Measurements from ENCODE around the gene CLEC18B.
"Not testable (repeated sequence)": the region's sequence is repeated elsewhere in the genome, so short reads cannot be mapped to it uniquely, and the experiment has no call there.

CLEC18B gene

DNA sequence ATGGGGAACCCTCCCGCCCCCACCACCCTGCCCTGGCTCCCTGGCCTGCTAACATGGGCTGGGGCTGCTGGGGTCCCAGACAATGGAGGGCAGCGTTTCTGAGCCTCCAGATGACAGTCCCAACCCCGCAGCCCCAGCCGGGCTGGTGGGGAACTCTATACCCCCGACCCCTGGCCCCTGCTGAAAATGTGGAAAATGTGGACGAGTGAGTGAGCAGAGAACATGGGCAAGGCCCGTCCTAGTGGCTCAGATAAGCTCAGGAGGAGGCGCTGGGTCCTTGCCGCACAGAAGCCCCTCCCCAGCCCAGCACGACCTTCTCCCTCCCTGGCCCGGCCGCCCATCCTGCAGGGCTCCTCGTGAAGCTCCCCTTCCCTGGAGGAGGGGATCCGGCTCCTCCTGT is 1.5 kb downstream of the CLEC18B start:
- not testable (repeated sequence) for H3K4me3 Mint-ChIP-seq, H3K27ac Mint-ChIP-seq

DNA sequence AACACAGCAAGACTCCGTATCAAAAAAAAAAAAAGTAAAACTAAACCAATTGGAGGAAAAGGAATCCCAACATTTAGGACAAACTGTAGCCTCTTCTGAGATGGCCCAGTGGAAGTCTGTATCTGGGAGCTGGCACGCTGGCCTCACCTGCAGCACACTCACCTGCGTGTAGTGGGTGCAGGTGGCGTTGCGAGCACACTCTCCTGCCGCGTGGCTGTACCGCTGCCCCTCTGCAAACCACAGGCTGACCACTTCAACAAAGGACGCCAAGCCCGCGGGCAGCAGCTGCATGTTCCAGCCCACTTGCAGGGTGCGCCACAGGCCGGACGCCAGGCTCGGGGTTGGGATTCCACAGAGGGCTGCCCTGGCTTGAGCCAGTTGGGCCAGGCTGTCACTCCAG is 3.4 kb downstream of the CLEC18B start:
- not testable (repeated sequence) for H3K9me3 Mint-ChIP-seq, H3K36me3 Mint-ChIP-seq, H3K27me3 Mint-ChIP-seq, H3K4me1 Mint-ChIP-seq, H3K27ac Mint-ChIP-seq, H3K4me3 Mint-ChIP-seq

More for the DNA sequence above, 1.5 kb downstream of the CLEC18B start:
- H3K4me1 Mint-ChIP-seq, H3K27me3 Mint-ChIP-seq, H3K36me3 Mint-ChIP-seq, H3K9me3 Mint-ChIP-seq: not testable (repeated sequence)

DNA sequence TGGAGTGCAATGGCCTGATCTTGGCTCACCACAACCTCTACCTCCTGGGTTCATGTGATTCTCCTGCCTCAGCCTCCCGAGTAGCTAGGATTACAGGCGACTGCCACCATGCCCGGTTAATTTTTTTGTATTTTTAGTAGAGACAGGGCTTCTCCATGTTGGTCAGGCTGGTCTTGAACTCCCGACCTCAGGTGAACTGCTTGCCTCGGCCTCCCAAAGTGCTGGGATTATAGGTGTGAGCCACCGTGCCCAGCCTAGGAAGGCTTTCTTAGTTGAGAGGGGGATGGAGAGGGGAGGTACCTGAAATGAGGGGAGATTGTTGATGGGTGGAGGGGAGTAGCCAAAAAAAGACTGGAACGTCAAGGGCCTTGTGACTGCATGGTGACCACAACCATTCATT is 7.4 kb downstream of the CLEC18B start:
- not testable (repeated sequence) for H3K27me3 Mint-ChIP-seq, H3K4me3 Mint-ChIP-seq, H3K27ac Mint-ChIP-seq, H3K4me1 Mint-ChIP-seq, H3K9me3 Mint-ChIP-seq, H3K36me3 Mint-ChIP-seq

DNA sequence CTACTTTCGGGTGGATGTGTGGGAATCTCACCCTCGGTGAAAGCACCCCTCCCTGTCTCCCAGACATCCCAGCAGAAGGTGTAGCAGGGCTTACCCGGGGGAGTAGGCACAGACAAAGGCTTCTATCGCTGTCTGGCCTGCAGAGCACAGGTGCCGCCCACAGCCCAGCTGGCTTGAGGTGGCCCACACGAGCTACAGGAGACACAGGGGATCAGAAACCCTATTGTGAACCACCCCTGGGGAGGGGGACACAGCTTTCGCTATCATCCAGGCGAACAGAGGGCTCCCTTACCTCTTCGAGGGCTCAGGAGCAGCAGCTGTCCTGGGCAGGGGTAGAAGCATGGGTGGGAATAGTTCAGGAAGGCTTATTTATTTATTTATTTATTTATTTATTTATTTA is 7.8 kb downstream of the CLEC18B start:
- H3K4me1 Mint-ChIP-seq, H3K4me3 Mint-ChIP-seq: not testable (repeated sequence)

DNA sequence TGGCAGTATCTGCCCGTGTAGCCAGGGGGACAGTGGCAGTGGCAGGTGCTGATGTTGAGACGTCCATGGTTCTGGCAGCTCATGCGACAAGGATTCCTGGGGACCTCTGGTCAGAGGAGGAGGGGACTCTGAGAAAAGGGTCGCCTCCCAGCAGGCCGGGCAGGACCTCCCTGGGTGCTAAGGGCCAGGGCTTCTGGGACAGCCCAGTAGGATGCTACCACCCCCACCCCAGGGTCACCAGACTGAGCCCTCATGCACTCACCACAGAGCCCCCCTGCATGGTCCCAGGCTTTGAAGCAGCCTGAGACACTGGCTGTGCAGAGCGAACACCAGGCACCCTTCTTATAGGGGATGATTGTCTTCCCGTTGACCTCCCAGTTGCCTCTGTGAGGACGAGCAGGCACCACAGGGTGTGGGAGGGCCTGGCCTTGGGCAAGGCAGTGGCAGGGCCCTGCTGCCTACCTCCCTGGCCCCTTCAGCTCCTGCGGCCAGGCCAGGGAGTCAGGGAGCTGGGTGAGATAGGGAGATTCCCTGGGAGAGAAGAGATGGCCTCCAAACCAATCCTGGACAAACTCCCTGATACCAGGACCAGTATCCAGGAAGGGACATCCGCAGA is 8.4 kb downstream of the CLEC18B start:
- H3K27me3 Mint-ChIP-seq, H3K27ac Mint-ChIP-seq, H3K36me3 Mint-ChIP-seq, H3K4me1 Mint-ChIP-seq, H3K9me3 Mint-ChIP-seq, H3K4me3 Mint-ChIP-seq: not testable (repeated sequence)

More for the DNA sequence above, 7.8 kb downstream of the CLEC18B start:
- not testable (repeated sequence) for H3K27me3 Mint-ChIP-seq, H3K9me3 Mint-ChIP-seq, H3K36me3 Mint-ChIP-seq, H3K27ac Mint-ChIP-seq

DNA sequence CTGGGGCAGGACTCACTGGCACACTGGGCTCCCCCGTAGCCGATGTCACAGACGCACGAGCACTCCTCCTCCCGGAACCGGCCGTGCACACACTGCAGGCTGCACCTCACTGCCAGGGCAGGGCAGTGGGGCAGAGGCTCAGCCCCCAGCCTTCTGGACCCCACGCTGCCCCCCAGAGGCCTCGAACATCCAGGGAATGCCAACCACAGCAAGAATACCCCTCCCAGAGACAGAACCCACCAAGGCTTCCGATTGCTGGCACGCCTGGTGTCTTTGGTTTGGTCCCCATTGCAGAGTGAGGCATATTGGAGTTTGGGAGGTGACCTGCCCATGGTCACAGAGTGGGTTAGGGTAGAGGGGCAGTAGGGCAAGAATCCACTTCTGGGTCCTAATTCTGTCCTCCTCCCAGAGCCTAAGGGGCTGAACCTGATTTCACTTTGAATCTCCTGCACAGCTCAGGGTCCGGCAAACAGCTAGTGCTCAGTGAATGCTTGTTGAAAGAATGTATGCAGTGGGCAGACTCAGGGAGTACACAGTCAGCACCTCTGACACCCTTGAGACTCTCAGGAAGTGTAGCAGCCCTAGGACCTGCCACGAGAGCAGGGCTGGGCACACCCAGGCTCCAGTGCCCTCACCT is 9.0 kb downstream of the CLEC18B start:
- not testable (repeated sequence) for H3K4me1 Mint-ChIP-seq, H3K36me3 Mint-ChIP-seq, H3K9me3 Mint-ChIP-seq

DNA sequence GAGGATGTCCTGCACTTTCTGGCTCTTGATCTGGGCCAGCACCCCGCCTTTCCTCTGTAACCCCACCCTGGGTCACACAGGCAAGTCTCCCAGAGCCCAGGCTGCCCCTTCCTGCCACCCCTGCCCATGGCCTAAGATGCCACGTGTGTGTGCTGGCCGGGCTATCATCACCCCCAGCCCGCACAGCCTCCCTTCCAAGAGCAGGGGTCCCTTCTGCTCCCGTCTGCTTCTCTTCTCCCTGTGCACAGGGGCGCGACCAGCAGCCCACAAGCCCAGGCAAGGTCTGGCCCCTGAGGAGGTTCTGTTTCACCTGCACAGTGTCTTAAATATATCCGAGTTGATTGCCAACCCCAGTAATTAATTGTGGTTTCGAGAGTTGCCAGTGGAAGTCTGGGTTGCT is 10.3 kb downstream of the CLEC18B start:
- H3K4me3 Mint-ChIP-seq, H3K4me1 Mint-ChIP-seq, H3K36me3 Mint-ChIP-seq, H3K27ac Mint-ChIP-seq, H3K27me3 Mint-ChIP-seq, H3K9me3 Mint-ChIP-seq: not testable (repeated sequence)

More for the DNA sequence above, 9.0 kb downstream of the CLEC18B start:
- not testable (repeated sequence) for H3K4me3 Mint-ChIP-seq, H3K27ac Mint-ChIP-seq, H3K27me3 Mint-ChIP-seq

DNA sequence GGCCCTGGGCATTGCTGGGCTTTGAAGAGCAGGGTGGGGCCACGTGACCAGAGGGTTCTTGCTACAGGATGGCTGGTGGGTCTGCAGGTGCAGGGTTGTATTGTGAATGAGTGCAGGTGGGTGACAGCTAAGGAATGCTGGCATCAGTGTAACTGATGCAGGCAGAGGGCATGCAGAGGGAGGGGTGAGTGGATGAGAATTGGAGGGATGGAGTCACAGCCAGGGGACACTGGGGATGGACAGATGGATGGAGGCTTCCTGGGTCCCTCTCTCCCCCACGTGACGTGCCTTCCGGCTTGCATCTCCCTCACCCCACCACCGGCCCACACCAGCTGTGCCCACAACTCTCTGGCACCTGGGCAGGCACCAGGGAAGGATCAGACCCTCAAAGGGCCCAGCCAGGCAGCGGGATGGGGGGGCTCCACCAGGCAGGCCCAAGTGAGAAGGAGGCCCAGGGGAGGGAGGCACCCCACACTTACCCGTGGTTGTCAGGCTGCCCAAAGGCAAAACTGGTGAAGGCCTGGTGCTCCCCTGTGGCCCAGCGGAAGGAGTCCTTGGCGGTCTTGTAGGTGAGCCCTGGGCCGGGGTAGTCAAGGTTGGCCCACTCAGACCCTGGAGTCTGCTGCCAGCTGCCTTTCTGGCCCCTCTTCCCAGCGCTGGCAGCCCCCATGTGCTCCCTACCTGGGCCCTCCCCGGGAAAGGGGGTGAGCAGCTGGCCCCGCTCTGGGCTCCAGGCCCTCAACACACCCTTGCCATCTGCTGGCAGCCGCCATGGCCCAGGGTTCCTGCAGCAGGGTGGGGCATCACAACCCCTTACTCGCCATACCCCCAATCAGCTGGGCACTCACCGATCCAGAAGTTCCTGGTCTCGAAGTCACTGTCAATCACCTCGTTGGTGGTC is 11.0 kb downstream of the CLEC18B start:
- not testable (repeated sequence) for H3K27me3 Mint-ChIP-seq, H3K4me1 Mint-ChIP-seq, H3K36me3 Mint-ChIP-seq, H3K4me3 Mint-ChIP-seq, H3K9me3 Mint-ChIP-seq, H3K27ac Mint-ChIP-seq

DNA sequence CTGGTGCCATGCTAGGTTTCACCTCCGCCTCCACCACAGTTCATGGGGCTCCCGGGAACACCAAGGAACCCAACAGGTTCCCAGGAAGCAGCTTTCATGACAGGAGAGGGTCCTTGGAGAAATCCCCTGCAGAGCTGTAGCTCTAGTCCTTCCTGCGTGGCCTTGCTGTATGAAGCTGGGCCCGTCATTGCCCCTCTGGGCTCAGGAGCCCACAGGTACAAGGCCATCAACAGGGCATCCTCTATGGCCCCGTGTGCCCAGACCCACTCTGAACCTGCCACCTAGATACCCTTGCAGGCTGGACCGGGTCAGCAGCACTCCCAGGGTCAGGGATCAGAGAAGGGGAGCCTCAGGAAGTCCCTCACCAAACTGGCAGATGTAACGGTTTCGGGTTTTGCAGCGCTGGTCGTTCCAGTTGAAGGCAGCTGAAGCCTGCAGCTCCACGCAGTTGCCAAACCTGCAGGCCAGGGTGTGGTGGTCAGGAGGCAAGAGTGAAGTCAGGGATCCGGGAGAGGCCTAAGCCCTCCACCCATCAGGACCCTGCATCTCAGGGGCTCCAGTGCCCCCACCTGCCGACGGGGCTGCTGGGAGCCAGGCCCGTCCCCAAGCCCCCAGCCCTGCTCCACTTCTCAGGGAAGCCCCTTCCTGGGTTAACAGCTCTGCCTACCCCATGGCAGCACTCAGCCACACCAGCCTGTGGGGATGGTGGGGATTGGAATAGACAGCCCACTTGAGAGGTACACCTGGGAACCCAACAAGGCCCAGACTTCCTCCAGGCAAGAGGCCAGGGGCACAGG is 11.9 kb downstream of the CLEC18B start:
- not testable (repeated sequence) for H3K27me3 Mint-ChIP-seq, H3K4me3 Mint-ChIP-seq, H3K9me3 Mint-ChIP-seq, H3K27ac Mint-ChIP-seq, H3K4me1 Mint-ChIP-seq, H3K36me3 Mint-ChIP-seq

DNA sequence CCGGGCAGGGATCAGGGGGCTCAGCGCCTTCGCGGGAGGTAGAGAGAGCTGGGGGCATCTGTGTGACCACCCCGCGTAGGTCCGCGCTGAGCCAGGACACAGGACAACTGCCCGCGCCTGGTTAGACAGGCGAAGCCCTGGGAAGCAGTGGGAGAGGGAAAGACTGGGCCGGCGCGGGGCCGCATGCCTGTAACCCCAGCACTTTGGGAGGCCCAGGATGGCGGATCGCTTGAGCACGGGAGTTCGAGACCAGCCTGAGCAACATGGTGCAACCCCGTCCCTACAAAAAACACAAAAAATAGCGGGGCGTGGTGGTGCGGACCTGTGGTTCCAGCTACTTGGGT is 13.9 kb downstream of the CLEC18B start:
- H3K27me3 Mint-ChIP-seq, H3K36me3 Mint-ChIP-seq, H3K4me1 Mint-ChIP-seq, H3K4me3 Mint-ChIP-seq, H3K9me3 Mint-ChIP-seq, H3K27ac Mint-ChIP-seq: not testable (repeated sequence)

DNA sequence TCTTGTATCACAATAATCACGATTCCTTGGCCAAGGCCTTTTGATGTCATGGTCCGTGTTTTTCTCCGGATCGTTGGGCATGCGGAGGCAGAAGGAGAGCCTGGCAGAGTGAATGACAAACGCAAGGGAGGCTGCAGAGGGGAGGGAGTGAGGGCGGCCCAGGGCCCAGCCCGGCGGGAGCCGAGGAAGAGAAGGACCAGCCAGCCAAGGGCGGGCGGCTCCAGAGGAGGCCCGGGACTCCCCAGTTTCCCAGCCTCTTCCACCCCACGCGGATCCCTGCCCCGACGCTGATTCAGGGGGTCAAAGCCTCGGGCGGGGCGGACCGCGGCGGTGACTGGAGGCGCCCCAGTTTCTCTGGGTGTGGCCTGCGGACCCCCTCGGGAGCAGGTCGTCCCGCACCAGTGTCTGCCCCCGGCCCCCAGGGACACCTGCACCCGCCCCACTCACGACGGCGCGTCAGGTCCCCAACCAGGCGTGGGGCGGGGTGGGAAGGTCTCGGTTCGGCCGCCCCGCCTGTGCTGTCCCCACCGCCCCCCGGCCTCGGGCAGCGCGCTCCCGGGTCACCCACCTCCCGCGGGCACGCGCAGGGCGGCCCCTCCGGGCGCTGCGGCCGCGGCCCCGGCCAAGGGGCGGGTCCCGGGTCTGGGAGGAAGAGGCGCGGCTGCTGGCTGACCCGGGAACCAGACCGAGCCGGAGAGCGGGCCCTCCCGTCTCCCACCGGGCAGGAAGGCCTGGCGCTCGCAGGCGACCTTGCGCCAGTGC is 14.5 kb downstream of the CLEC18B start:
- not testable (repeated sequence) for H3K4me1 Mint-ChIP-seq, H3K4me3 Mint-ChIP-seq, H3K36me3 Mint-ChIP-seq, H3K27ac Mint-ChIP-seq, H3K27me3 Mint-ChIP-seq, H3K9me3 Mint-ChIP-seq

DNA sequence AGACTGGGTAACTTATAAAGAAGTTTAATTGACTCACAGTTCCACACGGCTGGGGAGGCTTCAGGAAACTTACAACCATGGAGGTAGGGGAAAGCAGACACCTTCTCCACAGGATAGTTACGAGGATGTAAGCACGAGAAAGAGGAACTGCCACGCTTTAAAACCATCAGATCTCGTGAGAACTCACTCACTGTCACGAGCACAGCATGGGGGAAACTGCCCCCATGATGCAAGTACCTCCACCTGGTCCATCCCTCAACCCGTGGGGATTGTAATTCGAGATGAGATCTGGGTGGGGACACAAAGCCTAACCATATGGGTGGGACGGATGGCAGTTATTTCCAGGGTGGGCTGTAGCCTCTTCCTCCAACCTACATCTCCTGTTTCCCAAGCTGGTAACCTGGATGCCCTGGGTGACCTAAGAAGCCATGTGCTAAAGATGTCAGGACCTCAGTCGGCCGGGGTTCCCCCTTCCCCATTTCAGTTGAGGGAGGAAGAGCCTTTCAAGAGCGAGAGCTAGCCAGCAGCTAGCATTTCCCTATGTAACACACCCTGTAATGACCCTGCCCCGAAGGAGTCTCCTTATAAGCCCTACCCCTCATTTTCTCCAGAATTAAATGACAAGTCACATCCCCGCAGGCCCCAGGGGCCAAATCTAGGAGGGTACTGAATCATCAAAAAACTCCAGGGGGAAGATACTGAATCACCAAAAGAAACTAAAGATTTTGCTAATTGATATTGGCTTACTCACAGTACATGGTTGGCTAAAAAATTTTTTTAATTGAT is 16.9 kb downstream of the CLEC18B start:
- H3K4me3 Mint-ChIP-seq, H3K36me3 Mint-ChIP-seq, H3K27ac Mint-ChIP-seq, H3K27me3 Mint-ChIP-seq, H3K4me1 Mint-ChIP-seq, H3K9me3 Mint-ChIP-seq: not testable (repeated sequence)

DNA sequence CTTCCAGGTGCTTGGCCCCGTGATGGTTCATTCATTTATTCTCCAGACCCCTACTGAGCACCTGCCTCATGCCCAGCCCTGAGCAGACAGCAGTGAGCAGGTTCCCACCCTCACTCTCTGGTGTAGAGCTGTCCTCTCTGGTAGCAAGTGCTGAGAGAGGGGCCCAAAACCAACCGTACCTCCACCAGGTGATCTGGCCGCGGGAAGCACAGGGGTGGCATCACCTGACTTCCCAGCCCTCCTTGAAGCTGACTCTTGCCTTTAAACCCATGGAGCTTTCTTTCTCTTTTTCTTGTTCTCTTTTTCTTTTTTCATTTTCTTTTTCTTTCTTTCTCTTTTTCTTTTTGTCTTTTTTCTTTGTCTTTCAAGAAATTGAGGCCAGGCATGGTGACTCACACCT is 21.0 kb downstream of the CLEC18B start:
- H3K4me1 Mint-ChIP-seq, H3K4me3 Mint-ChIP-seq, H3K27ac Mint-ChIP-seq, H3K36me3 Mint-ChIP-seq, H3K9me3 Mint-ChIP-seq, H3K27me3 Mint-ChIP-seq: not testable (repeated sequence)

DNA sequence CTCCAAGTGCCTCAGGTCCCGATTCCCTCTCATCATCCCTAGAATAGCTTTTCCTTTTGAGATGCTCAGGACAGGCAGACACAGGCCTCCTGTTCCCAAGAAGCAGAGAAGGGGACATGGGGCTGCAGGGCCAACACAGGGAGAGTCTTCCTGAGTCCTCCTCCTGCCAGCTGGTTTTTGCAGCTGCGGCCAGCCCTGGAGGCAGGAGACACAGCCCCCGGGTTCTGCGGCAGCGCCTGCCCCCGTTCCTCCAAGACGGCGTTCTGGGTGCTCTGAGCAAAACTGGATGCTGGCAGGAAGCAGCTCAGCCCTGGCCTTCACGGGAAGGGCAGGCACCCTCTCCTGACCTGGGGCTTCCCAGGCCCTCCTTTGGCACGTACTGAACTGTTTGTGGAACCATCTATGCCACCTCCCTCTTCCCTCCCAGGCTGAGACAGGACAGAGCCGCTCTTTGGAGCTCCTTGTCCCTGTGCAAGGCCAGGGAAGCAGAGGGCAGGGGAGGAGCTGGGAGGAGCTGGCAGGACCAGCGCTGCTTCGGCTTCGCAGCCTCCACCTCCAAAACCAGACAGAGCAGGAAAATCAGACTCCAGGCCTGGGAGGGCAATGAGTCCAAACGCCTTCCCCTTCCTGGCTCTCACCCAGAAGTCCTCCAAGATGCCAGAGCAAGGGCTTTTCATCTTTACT is 22.9 kb downstream of the CLEC18B start:
- H3K27me3 Mint-ChIP-seq, H3K27ac Mint-ChIP-seq, H3K36me3 Mint-ChIP-seq, H3K4me1 Mint-ChIP-seq, H3K4me3 Mint-ChIP-seq, H3K9me3 Mint-ChIP-seq: not testable (repeated sequence)
